GM21526 (cell line): ENCODE data around the gene ZNF503.
"Not testable (repeated sequence)": the region's sequence is repeated elsewhere in the genome, so short reads cannot be mapped to it uniquely, and the experiment has no call there.

Source experiments
- ATAC-seq: cut with Tn5 transposase; IDR thresholded peaks from one replicate; pipeline ENCODE4 v1.9.1; 2021; ENCODE audit warnings: moderate library complexity; ENCODE audit not compliant: unreplicated experiment, low FRiP score

The ZNF503 gene

GRCh38 chr10:75396631-75397495 lies 4.7 kb downstream of the ZNF503 start:
- no peak for ATAC-seq

DNA sequence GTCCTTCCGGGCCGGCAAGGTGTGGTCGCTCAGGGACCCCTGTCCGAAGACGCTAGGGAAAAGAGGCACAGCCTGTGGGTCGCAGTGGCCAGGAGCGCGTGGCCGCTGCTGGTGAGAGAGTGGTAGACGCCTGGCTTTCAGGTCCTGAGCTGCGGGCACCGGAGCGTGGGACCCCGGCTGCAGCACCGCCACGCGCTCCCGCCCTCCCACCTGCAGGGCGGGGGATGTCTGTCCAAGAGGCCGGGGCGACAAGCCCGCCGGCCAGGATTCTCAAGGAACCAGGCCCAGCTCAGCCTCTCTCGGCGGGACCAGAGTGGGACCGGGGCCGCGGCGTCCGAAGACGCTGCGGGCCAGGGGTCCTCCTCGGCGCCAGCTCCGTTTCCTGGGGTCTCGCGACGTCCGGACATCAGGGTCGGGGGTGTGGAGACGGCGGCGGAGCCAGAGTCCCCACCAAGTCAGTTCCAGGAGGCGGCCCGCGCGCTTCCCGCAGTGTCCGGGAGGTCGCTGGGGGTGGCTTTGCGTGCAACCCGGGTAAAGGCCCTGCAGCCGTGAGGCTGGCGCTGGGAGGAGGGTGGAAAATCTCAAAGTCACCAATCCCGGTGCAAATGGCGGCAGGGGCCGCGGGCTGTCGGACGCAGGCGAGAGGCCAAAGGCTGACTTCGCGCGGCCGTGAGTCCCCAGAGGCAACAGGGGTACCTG lies 5.5 kb downstream of the ZNF503 start:
- no peak for ATAC-seq

DNA sequence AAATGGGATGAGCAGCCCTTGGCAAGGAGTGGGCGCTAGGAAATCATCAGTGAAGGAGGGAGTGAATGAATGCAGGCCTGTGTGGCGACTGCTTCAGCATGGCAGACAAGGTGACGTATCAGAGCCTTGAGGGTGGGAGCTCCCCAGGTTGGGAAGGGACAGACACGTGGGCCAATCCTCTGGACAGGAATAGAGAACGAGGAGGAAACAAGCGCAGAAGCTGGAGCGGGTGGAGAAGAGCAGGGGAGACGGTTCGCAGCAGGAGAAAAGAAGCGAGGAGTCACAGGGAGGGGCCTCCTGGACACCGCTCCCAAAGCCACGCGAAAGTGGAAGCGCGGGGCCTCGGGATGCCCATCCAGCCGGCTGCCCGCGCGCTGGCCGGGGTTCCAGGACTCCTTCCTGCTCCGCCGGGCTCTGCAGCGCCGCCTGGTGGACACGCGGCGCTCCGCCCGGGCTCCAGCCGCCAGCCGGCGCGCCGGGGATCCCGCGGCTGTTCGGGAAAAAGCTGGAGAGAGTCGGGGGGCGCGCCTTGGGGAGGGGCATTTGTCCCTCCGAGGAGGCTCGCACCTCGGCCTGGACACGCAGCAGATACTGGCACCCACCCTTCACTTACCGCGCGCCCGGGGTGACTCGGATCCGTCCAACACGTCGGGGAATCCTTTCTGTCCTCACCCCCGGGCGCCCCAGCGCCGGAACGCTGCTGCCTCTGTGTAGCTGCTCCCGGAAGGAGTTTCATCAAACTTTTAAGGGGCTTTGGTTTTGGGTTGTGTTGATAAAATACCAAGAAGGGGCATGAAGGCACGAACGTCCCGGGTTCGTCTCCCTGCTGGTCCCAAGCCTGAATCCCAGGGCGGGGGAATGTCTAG lies 6.3 kb downstream of the ZNF503 start:
- no peak for ATAC-seq

DNA sequence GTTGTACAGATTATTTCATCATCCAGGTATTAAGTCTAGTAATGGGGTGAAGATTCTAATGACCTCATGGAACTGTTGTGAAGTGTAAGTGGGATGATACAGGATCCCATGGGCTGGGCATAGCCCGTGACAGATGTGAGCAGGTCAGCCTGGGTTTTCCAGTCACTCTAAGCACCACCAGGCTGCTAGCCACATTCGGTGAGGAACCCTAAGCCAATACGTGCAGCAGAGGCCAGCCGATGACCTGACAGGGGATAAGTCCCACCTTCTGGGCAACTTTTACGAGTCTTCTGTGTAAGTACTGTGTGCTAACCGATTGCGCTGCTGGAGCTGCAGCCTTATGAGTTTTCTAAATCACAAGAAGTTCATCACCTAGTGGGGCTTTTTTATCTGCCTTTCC lies 7.3 kb downstream of the ZNF503 start:
- ATAC-seq = no peak

GRCh38 chr10:75392744-75393143 lies 8.8 kb downstream of the ZNF503 start:
- no peak for ATAC-seq

- ATAC-seq = no peak
Observed at GRCh38 chr10:75392271-75392670, 9.3 kb downstream of the ZNF503 start.

- no peak for ATAC-seq
Observed at GRCh38 chr10:75390178-75390577, 11.4 kb downstream of the ZNF503 start.

DNA sequence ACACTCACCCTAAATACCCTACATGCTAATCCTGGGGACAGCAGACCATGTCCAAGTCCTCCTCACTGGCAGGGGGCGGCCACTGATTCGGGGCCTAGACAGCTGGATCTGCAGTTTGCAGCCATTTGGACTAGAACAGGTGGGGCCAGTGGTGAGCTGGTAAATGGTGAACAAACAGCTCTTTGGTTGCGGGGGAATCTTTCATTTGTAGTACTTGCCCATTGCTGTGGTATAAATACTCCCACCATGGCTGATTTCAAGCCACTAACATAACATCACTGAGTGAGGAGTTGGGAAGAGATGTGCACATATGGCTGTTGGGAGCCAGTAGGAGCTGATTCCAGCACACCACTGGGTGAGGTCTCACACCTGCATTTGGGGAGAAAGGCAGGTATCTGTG lies 13.5 kb downstream of the ZNF503 start:
- no peak for ATAC-seq

DNA sequence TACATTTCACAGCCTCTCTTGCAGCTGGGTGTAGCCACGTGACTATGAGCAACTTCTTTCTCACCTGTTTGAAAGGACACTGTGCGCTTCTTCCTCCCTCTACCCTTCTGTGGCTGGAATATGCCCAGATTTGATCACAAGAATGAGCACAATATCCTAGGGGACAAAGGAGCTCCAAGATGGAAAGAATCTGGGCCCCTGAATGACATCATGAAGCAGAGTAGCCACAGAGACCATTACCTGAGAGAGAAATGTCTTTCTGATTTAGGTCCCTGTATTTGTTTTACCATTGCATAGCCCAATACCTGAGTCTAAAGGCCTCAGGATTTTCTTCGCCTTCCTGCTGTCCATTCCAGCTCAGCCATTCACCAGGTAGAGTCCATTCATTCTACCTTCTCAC lies 15.4 kb downstream of the ZNF503 start:
- ATAC-seq = no peak

- no peak for ATAC-seq
Observed at GRCh38 chr10:75379817-75380216, 21.7 kb downstream of the ZNF503 start.

- ATAC-seq = no peak
Observed at GRCh38 chr10:75379212-75379724, 22.3 kb downstream of the ZNF503 start.

- no peak for ATAC-seq
Observed at GRCh38 chr10:75378379-75378778, 23.2 kb downstream of the ZNF503 start.

- no peak for ATAC-seq
Observed at GRCh38 chr10:75377869-75378268, 23.7 kb downstream of the ZNF503 start.

DNA sequence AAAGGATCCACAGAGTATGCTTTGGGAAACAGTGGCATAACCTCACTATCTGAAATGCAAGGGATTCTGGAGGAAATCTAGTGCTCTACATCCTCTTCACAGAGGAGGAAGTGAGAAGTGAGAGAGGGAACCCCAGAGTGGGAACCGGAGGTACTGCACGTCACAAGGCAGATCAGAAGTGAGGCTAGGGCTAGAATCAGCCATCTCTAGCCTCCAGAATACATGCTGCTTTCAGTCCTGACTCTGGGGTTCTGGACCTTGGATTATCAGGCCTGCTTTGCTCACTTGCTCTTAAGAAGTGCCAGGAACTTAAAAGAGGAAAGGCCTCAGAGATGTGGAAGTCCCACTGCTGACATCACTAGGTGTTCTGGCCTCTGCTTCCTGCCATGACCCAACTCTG lies 25.7 kb downstream of the ZNF503 start:
- ATAC-seq = peak; percentile 94

DNA sequence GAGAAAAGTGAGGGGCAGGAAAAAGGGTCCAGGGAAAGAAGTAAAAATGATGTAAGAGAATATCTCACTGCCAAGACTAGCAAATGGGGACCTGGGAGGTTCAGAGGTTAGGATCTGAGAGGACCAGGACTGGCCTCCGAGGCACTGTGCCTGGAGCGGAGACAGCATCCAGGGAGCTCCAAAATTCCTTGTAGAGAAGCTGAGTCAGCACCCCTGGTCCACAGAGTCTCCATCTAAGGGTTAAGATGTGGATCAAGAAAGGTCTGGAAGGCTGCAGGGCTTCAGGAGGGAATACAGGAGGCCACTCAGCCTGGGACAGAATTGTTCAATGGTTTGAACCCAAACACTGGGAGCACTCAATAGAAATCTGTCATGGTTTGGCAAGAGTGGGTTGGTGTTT lies 30.6 kb downstream of the ZNF503 start:
- ATAC-seq = no peak

GRCh38 chr10:75369838-75370237 lies 31.7 kb downstream of the ZNF503 start:
- ATAC-seq = not testable (repeated sequence)

- ATAC-seq = no peak
Observed at GRCh38 chr10:75367901-75368300, 33.7 kb downstream of the ZNF503 start.

DNA sequence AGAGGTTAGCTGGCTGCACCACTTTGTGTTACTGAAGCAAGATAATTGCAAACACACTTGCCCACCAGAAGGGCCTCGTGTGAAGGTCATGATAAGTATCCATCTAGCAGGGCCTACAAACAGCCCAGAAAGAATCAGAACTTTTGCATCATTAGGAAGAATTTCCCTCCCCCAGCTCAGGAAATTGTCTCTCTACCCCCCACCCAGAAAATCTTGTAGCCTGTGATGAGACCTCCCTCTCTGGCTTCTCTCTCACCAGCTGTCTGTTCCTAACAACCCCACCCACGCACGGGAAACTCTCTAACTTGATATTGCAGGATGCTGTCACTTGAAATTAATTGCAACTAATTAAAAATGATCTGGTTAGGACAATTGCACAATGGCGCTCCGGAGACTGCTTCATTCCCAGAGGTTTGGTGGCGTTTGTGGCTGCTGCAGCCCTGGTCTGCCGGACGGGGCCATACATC lies 34.5 kb downstream of the ZNF503 start:
- no peak for ATAC-seq

- no peak for ATAC-seq
Observed at GRCh38 chr10:75363431-75363830, 38.1 kb downstream of the ZNF503 start.

DNA sequence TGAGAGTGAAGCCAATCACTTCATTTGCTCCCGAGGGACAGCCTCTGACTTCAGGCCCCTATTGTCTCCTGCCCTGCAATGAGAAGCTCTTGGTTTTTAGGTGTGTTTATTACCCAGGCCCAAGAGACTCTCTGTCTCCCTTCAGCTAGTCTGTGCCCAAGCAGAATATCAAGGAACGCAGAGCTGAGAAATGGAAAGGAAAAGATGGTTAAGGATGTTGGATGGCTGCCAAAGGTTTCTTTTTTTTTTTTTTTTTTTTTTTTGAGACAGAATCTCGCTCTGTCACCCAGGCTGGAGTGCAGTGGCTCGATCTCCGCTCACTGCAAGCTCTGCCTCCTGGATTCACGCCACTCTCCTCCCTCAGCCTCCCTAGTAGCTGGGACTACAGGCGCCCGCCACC lies 41.7 kb downstream of the ZNF503 start:
- ATAC-seq = not testable (repeated sequence)
